Endodermal cell (in vitro differentiated cells): ENCODE results near the gene TCF25. TPM values are rescaled to one million over a fixed set of nuclear protein-coding genes. Genes with fewer than 3 reads are reported as not detected.
"Not testable (repeated sequence)": the region's sequence is repeated elsewhere in the genome, so short reads cannot be mapped to it uniquely, and the experiment has no call there.

Experiments used
- DNase-seq: peaks from one replicate; pipeline ENCODE4 v3.0.0-alpha.2; 2017
- H3K27ac ChIP-seq: 2 replicates; pipeline ENCODE4 v1.5.1; 2013; ENCODE audit warnings: mild to moderate bottlenecking, low read depth, low read length, moderate library complexity
- H3K27me3 ChIP-seq: 2 replicates; pipeline ENCODE4 v1.6.1; 2013; ENCODE audit warnings: mild to moderate bottlenecking, low read length, moderate library complexity; ENCODE audit not compliant: insufficient read depth, control insufficient read depth, poor library complexity, severe bottlenecking
- H3K36me3 ChIP-seq: 2 replicates; pipeline ENCODE4 v1.7.0; 2013; ENCODE audit warnings: mild to moderate bottlenecking, low read length, moderate library complexity; ENCODE audit not compliant: control insufficient read depth, insufficient read depth
- H3K4me1 ChIP-seq: one replicate; pipeline ENCODE4 v1.7.0; 2013; ENCODE audit warnings: low read length; ENCODE audit not compliant: control insufficient read depth, insufficient read depth
- H3K4me3 ChIP-seq: 2 replicates; pipeline ENCODE4 v1.5.1; 2013; ENCODE audit warnings: mild to moderate bottlenecking, low read length, moderate library complexity
- H3K9ac ChIP-seq: 2 replicates; pipeline ENCODE4 v1.6.1; 2013; ENCODE audit warnings: mild to moderate bottlenecking, low read length, moderate library complexity; ENCODE audit not compliant: poor library complexity, severe bottlenecking; ENCODE audit errors: extremely low read depth
- H3K9me3 ChIP-seq: 2 replicates; pipeline ENCODE4 v1.6.1; 2013; ENCODE audit warnings: mild to moderate bottlenecking, low read length, moderate library complexity; ENCODE audit not compliant: control insufficient read depth
- H3K27ac Mint-ChIP-seq: 2 replicates; pipeline ENCODE4 v1.8.0; 2020; ENCODE audit warnings: mixed read lengths
- H3K27me3 Mint-ChIP-seq: 2 replicates; pipeline ENCODE4 v1.8.0; 2021; ENCODE audit warnings: mild to moderate bottlenecking, mixed read lengths; ENCODE audit not compliant: insufficient read depth
- H3K36me3 Mint-ChIP-seq: 2 replicates; pipeline ENCODE4 v1.8.0; 2020; ENCODE audit warnings: low read depth, mixed read lengths
- H3K4me1 Mint-ChIP-seq: 2 replicates; pipeline ENCODE4 v1.8.0; 2020; ENCODE audit warnings: mixed read lengths
- H3K4me3 Mint-ChIP-seq: 2 replicates; pipeline ENCODE4 v1.8.0; 2020; ENCODE audit warnings: mild to moderate bottlenecking, moderate library complexity, mixed read lengths
- H3K9me3 Mint-ChIP-seq: 2 replicates; pipeline ENCODE4 v1.8.0; 2020; ENCODE audit warnings: mild to moderate bottlenecking, mixed read lengths
- CTCF ChIP-seq: fragments of 200-600 bp; sonication (generic); conservative IDR thresholded peaks from 2 replicates; pipeline ENCODE4 v1.5.0; 2021; ENCODE audit warnings: antibody characterized with exemption, mild to moderate bottlenecking
- WGBS, 2 experiments: methylation state at CpG; one replicate each; pipeline versions ENCODE4 v1.1.5 to v1.1.7; 2013; ENCODE audit warnings: missing lambda C conversion rate in 2 of 2, mixed read lengths in 1 of 2; ENCODE audit not compliant: insufficient coverage in 1 of 2, insufficient read length in 1 of 2; 5-methylcytosine and 5-hydroxymethylcytosine counted together
- total RNA-seq, 2 donors: library from RNA; stranded (reverse); fragmentation: NEBNext Ultra II Directional in 1 of 2; extraction: Animal tissue kit (Norgen Biotek cat#: 25700) in 1 of 2; gene quantifications; 2 replicates in 1 of 2; 3 replicates in 1 of 2; pipeline ENCODE4 v1.2.1, GENCODE V29; 2021

TCF25 gene
- total RNA-seq, 2 donors from 2014 or later: 172 to 176 TPM

GRCh38 chr16:89829630-89830437 lies 43.6 kb upstream of the TCF25 start:
- TF ChIP-seq CTCF: no peak
- Histone ChIP-seq H3K9me3 (no peaks in the 10 kb centered on the region), H3K36me3 (no peaks in the 10 kb centered on the region), H3K27ac (no peak overlapping the region), H3K27me3 (no peaks in the 10 kb centered on the region), H3K4me3 (peak overlapping the region; percentile 79), H3K9ac (no peak overlapping the region), H3K4me1 (no peaks in the 10 kb centered on the region)
- 90 to 92% methylated on average over 11 to 17 of the region's 17 CpGs for WGBS, 2 experiments
- no peak overlapping the region for H3K27ac Mint-ChIP-seq
- no peak for DNase-seq
- H3K9me3 Mint-ChIP-seq: no peaks in the 10 kb centered on the region
- H3K4me3 Mint-ChIP-seq: peak overlapping the region; percentile 62
- peaks cover 5% of the 10 kb centered on the region for H3K4me1 Mint-ChIP-seq
- H3K27me3 Mint-ChIP-seq: peaks cover 5% of the 10 kb centered on the region
- peaks cover 6% of the 10 kb centered on the region for H3K36me3 Mint-ChIP-seq

GRCh38 chr16:89831810-89832328 lies 41.5 kb upstream of the TCF25 start:
- TF ChIP-seq CTCF: no peak
- peaks cover 7% of the 10 kb centered on the region for H3K27me3 Mint-ChIP-seq
- Histone ChIP-seq H3K9me3 (no peaks in the 10 kb centered on the region), H3K27me3 (no peaks in the 10 kb centered on the region), H3K9ac (no peak overlapping the region), H3K4me3 (no peak overlapping the region), H3K36me3 (no peaks in the 10 kb centered on the region), H3K27ac (no peak overlapping the region), H3K4me1 (no peaks in the 10 kb centered on the region)
- 93 to 96% methylated on average over 21 to 25 of the region's 25 CpGs for WGBS, 2 experiments
- H3K4me1 Mint-ChIP-seq: peaks cover 5% of the 10 kb centered on the region
- no peak for DNase-seq
- no peak overlapping the region for H3K27ac Mint-ChIP-seq
- peaks cover 13% of the 10 kb centered on the region for H3K36me3 Mint-ChIP-seq
- no peak overlapping the region for H3K4me3 Mint-ChIP-seq
- H3K9me3 Mint-ChIP-seq: no peaks in the 10 kb centered on the region

GRCh38 chr16:89833664-89834363 lies 39.6 kb upstream of the TCF25 start:
- not testable (repeated sequence) for H3K27ac Mint-ChIP-seq, H3K36me3 ChIP-seq, H3K27ac ChIP-seq, H3K4me1 Mint-ChIP-seq, H3K27me3 Mint-ChIP-seq, DNase-seq, H3K4me3 ChIP-seq, H3K9ac ChIP-seq, H3K4me1 ChIP-seq, H3K9me3 ChIP-seq, H3K9me3 Mint-ChIP-seq, H3K4me3 Mint-ChIP-seq, H3K27me3 ChIP-seq
- WGBS, 2 experiments: 96 to 99% methylated on average over 30 to 39 of the region's 39 CpGs
- H3K36me3 Mint-ChIP-seq: peaks cover 13% of the 10 kb centered on the region

GRCh38 chr16:89834813-89835363 lies 38.5 kb upstream of the TCF25 start:
- not testable (repeated sequence) for DNase-seq, H3K27me3 ChIP-seq, H3K4me3 Mint-ChIP-seq, H3K27me3 Mint-ChIP-seq, H3K27ac Mint-ChIP-seq, H3K4me3 ChIP-seq, H3K4me1 Mint-ChIP-seq, H3K36me3 ChIP-seq, H3K9ac ChIP-seq, H3K9me3 ChIP-seq, H3K4me1 ChIP-seq, H3K9me3 Mint-ChIP-seq, H3K27ac ChIP-seq
- peaks cover 13% of the 10 kb centered on the region for H3K36me3 Mint-ChIP-seq
- 96 to 97% methylated on average over 38 to 42 of the region's 42 CpGs for WGBS, 2 experiments

- not testable (repeated sequence) for H3K27me3 Mint-ChIP-seq, H3K4me1 Mint-ChIP-seq, H3K9me3 Mint-ChIP-seq, H3K27ac ChIP-seq, H3K9me3 ChIP-seq, H3K27ac Mint-ChIP-seq, DNase-seq, H3K9ac ChIP-seq, H3K4me3 Mint-ChIP-seq, H3K27me3 ChIP-seq, H3K36me3 ChIP-seq, H3K4me1 ChIP-seq, H3K4me3 ChIP-seq
- peaks cover 13% of the 10 kb centered on the region for H3K36me3 Mint-ChIP-seq
- 90 to 93% methylated on average over 13 to 15 of the region's 15 CpGs for WGBS, 2 experiments
These were observed 36.9 kb upstream of the TCF25 start for GRCh38 chr16:89836484-89836883.
